Activated CD4-positive, alpha-beta T cell treated with anti-CD3 and anti-CD28 coated beads, Interleukin-10, Interleukin-2, amounts not matched to agents 100 ng/mL and 50 ng/mL, durations not matched to agents 16 hours and 8 hours (primary cell): ENCODE data around the gene NUDT15.
A peak's percentile ranks its signal among the peaks of the same experiment; 100 is the strongest.
"Not testable (repeated sequence)": the region's sequence is repeated elsewhere in the genome, so short reads cannot be mapped to it uniquely, and the experiment has no call there.

ENCODE experiments used
- DNase-seq: peaks from one replicate; pipeline ENCODE4 v3.0.0-alpha.2; 2020

Gene NUDT15

DNA sequence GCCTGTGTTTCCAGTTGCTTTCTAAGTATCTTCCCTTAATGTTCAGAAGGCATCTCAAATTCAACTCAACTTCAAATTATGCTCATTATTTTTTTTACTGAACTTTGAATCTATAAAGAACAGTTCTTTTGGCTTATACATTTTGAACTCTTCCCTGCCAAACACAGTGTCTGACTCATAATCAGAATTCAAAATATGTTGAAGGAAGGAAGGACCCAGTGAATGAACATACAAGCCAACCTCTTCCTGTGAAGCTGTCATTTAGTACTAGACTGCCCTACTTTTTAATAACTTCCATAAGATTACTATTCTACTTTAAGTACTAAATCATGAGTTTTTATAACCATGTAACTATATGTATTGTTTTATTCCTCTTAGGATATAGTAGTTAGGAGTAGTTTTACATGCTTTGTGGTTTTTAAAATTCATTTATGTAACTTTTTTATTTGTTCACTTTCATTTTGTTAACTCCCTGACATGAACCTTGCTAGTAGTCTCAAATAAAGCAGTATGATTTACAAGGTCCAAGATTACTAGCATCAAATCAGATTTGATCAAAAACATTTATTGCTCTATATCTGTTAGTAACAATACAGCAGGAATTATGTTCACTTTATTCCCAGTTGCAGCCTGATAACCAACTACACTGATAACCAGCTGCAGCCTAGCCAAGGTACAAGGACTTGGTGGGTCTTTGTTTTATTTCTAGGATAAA, 6.4 kb downstream of the NUDT15 start:
- peak; percentile 61 for DNase-seq

GRCh38 chr13:48050550-48050949, 13.0 kb downstream of the NUDT15 start:
- DNase-seq: no peak

GRCh38 chr13:48054601-48055000, 17.1 kb downstream of the NUDT15 start:
- DNase-seq: no peak

GRCh38 chr13:48055712-48056111, 18.2 kb downstream of the NUDT15 start:
- DNase-seq: no peak

- not testable (repeated sequence) for DNase-seq
Observed at GRCh38 chr13:48058536-48058935, 21.0 kb downstream of the NUDT15 start.

- not testable (repeated sequence) for DNase-seq
Observed at GRCh38 chr13:48059951-48060350, 22.4 kb downstream of the NUDT15 start.

- peak; percentile 49 for DNase-seq
Observed at GRCh38 chr13:48066310-48066989, 28.9 kb downstream of the NUDT15 start.

GRCh38 chr13:48068036-48068435, 30.5 kb downstream of the NUDT15 start:
- DNase-seq: no peak

DNA sequence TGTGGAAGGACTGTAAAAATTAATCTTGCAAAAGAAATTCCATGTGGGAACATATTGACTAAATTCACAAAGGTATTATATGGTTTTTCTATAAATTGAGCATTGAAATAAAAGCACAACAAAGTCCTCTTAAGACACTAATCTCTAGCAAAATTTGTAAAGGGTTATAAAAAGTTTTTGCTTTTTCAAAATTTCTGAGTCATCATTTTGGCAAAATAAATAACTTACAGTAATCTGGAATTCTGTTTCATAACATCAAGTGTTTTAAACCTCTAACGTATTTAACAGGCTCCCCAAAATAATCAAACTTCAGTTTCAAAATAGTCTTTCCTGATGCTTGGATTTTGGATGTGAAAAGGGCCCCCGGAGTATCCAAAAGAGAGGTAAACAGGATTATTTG, 31.4 kb downstream of the NUDT15 start:
- no peak for DNase-seq

DNA sequence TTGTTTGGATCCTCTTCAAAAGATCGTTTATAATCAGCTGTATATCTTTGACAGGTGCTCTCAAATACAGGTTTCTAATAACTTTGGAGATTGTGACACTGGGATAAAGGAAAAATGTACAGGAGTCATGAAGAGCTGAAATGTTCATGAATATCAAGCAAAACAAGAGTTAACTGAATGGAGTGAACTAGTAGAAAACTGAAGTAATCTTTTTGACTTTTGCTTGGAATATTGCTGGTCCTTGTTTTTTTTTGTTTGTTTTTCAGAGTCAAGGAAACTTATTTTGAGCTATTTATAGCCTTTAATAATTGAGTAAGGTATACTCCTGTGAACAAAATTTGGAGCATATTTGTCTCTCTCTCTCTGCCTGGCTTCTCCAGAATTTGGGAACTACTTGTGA, 32.0 kb downstream of the NUDT15 start:
- no peak for DNase-seq

DNA sequence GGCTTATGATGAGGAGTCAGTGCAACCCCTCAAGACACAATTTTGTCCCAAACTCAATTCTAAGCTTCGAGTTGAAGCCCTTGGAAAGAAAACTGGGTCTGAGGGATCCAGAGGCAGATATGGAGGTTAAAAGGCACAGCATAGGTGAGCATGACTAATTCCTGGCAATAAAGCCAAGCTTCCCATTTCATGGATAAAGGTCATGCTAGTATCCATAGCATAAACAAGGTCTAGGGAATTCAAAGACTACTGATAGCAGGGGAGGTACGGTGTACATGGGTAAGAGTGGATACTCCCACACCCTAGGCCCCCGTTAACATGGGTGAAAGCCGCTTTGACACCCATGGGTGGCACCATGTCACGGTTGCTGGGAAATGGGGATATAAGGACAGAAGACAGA, 33.4 kb downstream of the NUDT15 start:
- no peak for DNase-seq

- no peak for DNase-seq
Observed at GRCh38 chr13:48072304-48072703, 34.8 kb downstream of the NUDT15 start.

DNA sequence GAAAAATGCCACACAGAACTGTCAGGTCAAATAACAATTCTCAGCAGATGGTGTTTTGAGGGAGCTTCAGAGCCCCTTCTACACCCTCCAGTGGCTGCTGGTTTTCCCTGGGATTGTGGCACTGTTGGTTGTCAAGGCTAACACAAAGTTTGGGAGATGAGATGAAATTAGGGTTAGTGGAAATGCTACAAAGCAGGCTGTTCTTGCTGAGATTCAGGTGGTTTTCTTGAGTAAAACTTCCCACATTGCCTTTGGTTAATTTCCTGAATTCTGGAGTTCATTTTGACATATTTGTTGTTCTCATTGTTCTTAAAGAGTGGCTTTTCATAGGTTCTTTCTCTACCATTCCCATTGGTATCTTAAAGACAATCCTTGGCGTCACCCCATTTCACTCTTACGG, 35.3 kb downstream of the NUDT15 start:
- DNase-seq: no peak

GRCh38 chr13:48074006-48074405, 36.5 kb downstream of the NUDT15 start:
- no peak for DNase-seq

GRCh38 chr13:48078251-48078656, 40.7 kb downstream of the NUDT15 start:
- peak; percentile 59 for DNase-seq

DNA sequence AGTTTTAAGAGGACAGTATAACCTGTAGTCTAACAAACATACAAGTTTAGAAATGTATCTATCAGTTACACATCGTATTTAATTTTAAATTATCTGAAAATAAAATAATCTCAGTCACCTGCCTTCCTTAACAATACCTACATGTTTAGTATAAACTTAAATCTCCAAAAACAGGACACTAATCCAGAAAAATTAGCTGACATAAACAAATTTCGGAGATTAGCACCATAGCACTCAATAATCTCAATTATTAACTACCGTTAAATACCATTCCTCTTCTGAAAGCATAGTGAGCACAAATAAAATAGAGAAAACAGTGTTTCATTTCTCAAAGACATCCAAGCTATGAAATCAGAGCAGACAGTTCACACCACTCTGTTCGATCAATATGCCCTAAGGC, 44.2 kb downstream of the NUDT15 start:
- DNase-seq: no peak

- DNase-seq: no peak
Observed at GRCh38 chr13:48086272-48086671, 48.7 kb downstream of the NUDT15 start.

DNA sequence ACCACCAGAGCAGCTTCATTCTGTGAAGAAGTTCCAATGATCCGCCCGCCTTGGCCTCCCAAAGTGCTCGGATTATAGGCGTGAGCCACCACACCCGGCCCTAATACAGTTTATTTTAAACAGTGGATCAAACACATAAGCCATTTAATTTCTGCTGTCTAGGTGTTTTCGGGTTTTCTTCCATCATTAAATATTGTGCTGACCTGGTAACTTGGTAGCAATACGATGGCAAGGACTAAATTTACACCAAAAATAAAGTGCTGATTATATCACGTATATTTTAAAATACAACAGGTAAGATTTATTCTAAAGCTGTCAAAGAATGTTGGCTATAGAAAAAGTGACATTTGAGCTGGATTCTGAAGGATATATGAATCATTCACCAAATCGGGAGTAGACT, 56.1 kb downstream of the NUDT15 start:
- no peak for DNase-seq

GRCh38 chr13:48094404-48094780, 56.9 kb downstream of the NUDT15 start:
- no peak for DNase-seq

- peak; percentile 97 for DNase-seq
Observed at GRCh38 chr13:48094781-48095502, 57.4 kb downstream of the NUDT15 start, which contains the start of gene MED4. MED4 (minus strand) TSS chr13:48095104; CDS start chr13:48095078, 26 bp downstream.

DNA sequence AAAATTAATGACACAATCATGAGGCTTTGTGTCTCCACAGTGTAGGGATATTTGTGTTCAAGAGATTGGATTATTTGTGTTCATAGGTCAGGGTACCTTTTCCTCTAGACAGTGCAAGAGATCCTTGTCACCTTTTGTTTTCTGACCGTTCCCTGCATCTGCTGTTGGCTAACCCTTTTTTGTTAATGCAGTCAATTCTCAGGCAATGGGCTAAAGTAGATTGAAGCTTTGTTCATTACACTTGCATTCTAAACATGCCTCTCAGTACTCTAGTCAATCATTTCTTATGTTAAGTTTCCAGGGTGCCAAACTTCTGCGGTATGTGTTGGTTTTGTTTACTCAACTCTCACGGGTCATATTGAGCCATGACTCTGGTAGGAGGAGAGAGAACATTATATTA, 59.1 kb downstream of the NUDT15 start:
- no peak for DNase-seq
